ENCODE data around the gene MRO. TPM values are rescaled to one million over a fixed set of nuclear protein-coding genes. Genes with fewer than 3 reads are reported as not detected.
A peak's percentile ranks its signal among the peaks of the same experiment; 100 is the strongest.
"Not testable (repeated sequence)": the region's sequence is repeated elsewhere in the genome, so short reads cannot be mapped to it uniquely, and the experiment has no call there.

MRO gene
- polyA plus RNA-seq (2013, experiment 1 of 2): 0.50 TPM
- polyA plus RNA-seq (2013, experiment 2 of 2): 0.76 TPM

- WGBS: 10% methylated on average over 24 of the region's 24 CpGs
- Histone ChIP-seq H3K36me3 (ENCODE audit: insufficient read depth, low read length) (no peaks in the 10 kb centered on the region), H3K9ac (ENCODE audit: low read depth, low read length) (peak within 1 kb of the TSS; percentile 53; the same call in 1 of the 2 replicates), H3K27ac (ENCODE audit: low read depth, low read length) (no peak within 1 kb of the TSS; the same call in 1 of the 2 replicates), H3K4me3 (ENCODE audit: low read length) (peak within 1 kb of the TSS; percentile 50), H3K27me3 (ENCODE audit: insufficient read depth, low read length) (no peaks in the 10 kb centered on the region), H3K4me1 (ENCODE audit: insufficient read depth, low read length) (peaks cover 33% of the 10 kb centered on the region), H3K9me3 (ENCODE audit: insufficient read depth, low read depth, low read length) (no peaks in the 10 kb centered on the region)
These were observed at the start of gene MRO for GRCh38 chr18:50819728-50820378. Gene MRO (minus strand): TSS chr18:50820016. CDS start chr18:50809400, 10,616 bp downstream.

DNA sequence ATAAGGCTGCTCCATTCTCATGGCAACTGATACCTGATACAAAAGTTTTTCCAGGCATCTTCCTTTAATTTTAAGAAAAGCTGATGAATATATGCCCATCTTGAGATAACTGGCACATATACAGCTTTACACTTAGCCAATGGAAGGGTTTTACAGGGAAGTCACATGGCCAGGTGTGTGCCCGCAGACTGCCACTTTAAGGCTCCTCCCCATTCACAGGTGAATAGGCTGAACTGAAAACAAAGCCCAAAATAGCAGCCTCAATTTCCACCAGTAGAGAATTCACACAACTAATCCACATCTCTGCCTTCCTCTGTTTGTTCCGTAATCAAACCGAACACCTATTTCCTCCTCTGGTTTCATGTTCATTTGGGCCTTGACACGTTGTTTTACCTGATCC, 49.3 kb upstream of the MRO start:
- no peak overlapping the region for H3K9ac ChIP-seq (ENCODE audit: low read depth, low read length)
- no peaks in the 10 kb centered on the region for H3K27me3 ChIP-seq (ENCODE audit: insufficient read depth, low read length)
- H3K4me1 ChIP-seq (ENCODE audit: insufficient read depth, low read length): peaks cover 3% of the 10 kb centered on the region; the same call in 1 of the 2 replicates
- WGBS: 91% methylated on average over 4 of the region's 4 CpGs
- H3K9me3 ChIP-seq (ENCODE audit: insufficient read depth, low read depth, low read length): no peaks in the 10 kb centered on the region
- H3K4me3 ChIP-seq (ENCODE audit: low read length): no peak overlapping the region
- H3K27ac ChIP-seq (ENCODE audit: low read depth, low read length): no peak overlapping the region
- H3K36me3 ChIP-seq (ENCODE audit: insufficient read depth, low read length): no peaks in the 10 kb centered on the region

DNA sequence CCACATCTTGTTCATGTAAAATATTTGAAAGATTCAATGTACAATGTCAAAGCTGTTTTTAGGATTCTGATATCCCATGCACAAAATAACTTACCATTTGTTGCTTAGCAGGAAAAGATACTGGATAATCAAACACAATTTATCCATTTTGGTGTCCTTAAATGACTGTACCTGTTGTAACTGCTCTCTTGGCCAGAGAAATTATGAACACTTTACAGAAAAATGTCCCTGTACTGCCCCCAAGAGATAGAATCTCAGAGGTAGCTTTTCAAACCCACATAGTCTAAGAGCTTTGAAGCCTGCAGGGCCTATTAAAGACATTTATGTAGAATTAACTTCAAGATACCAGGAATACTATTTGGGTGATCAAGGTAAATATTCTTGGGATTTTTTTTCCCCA, 46.9 kb upstream of the MRO start:
- Histone ChIP-seq H3K27ac (ENCODE audit: low read depth, low read length) (no peak overlapping the region), H3K27me3 (ENCODE audit: insufficient read depth, low read length) (no peaks in the 10 kb centered on the region), H3K4me3 (ENCODE audit: low read length) (no peak overlapping the region), H3K9ac (ENCODE audit: low read depth, low read length) (no peak overlapping the region), H3K36me3 (ENCODE audit: insufficient read depth, low read length) (no peaks in the 10 kb centered on the region), H3K9me3 (ENCODE audit: insufficient read depth, low read depth, low read length) (no peaks in the 10 kb centered on the region), H3K4me1 (ENCODE audit: insufficient read depth, low read length) (peaks cover 3% of the 10 kb centered on the region; the same call in 1 of the 2 replicates)

DNA sequence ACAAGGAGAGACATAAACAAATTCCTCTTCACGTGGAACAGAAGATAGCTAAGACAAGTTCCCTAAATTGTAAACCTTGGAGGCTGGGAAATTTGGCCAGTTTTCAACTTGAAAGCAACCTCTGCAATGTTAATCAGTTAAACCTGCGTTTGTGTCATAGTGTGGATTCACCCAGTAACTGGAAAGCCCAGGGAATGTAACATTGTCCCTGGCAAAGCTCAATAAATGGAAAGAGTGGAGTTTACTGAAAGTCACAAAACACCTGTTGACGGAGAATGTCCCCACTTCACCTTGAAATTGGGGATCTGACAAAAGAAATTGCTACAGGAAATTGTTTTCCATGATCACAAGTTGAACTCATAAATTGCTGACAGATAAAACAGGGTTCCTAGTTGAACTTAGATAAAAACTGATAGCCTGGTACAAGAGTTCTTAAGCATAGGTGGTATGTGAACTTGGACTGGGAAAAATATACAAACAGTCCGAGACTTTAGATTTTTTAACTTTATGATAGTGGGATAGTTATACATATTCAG, 44.1 kb upstream of the MRO start:
- H3K4me1 ChIP-seq (ENCODE audit: insufficient read depth, low read length): no peaks in the 10 kb centered on the region

GRCh38 chr18:50862401-50862800, 42.6 kb upstream of the MRO start:
- Histone ChIP-seq H3K9ac (ENCODE audit: low read depth, low read length) (no peak overlapping the region), H3K36me3 (ENCODE audit: insufficient read depth, low read length) (no peaks in the 10 kb centered on the region)

More for the DNA sequence above, 44.1 kb upstream of the MRO start:
- Histone ChIP-seq H3K4me3 (ENCODE audit: low read length) (no peak overlapping the region), H3K9ac (ENCODE audit: low read depth, low read length) (no peak overlapping the region), H3K27me3 (ENCODE audit: insufficient read depth, low read length) (no peaks in the 10 kb centered on the region), H3K27ac (ENCODE audit: low read depth, low read length) (no peak overlapping the region), H3K9me3 (ENCODE audit: insufficient read depth, low read depth, low read length) (no peaks in the 10 kb centered on the region), H3K36me3 (ENCODE audit: insufficient read depth, low read length) (no peaks in the 10 kb centered on the region)
- WGBS: 89% methylated on average over 3 of the region's 4 CpGs

DNA sequence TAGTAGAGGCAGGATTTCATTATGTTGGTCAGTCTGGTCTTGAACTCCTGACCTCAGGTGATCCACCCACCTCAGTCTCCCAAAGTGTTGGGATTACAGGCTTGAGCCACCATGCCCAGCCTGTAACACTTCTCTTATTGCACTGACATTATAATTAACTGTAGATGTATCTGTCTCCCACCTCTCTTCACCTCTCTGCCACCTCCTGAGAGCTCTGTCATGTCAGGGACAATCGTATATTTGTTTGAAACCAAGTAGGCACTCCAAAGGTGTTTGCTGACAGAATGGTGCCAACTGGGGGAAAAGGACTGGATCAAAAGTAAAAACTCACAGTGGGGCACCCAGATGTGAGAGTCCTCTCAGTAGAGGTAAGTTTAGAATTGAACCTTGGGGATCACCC, 41.8 kb upstream of the MRO start:
- Histone ChIP-seq H3K4me1 (ENCODE audit: insufficient read depth, low read length) (no peaks in the 10 kb centered on the region), H3K9ac (ENCODE audit: low read depth, low read length) (no peak overlapping the region), H3K4me3 (ENCODE audit: low read length) (no peak overlapping the region), H3K27ac (ENCODE audit: low read depth, low read length) (no peak overlapping the region), H3K27me3 (ENCODE audit: insufficient read depth, low read length) (no peaks in the 10 kb centered on the region), H3K36me3 (ENCODE audit: insufficient read depth, low read length) (no peaks in the 10 kb centered on the region), H3K9me3 (ENCODE audit: insufficient read depth, low read depth, low read length) (no peaks in the 10 kb centered on the region)
- WGBS: 86% methylated on average over 1 of the region's 1 CpG

More at GRCh38 chr18:50862401-50862800, 42.6 kb upstream of the MRO start:
- Histone ChIP-seq H3K27me3 (ENCODE audit: insufficient read depth, low read length) (no peaks in the 10 kb centered on the region), H3K9me3 (ENCODE audit: insufficient read depth, low read depth, low read length) (no peaks in the 10 kb centered on the region), H3K27ac (ENCODE audit: low read depth, low read length) (no peak overlapping the region), H3K4me3 (ENCODE audit: low read length) (no peak overlapping the region), H3K4me1 (ENCODE audit: insufficient read depth, low read length) (no peaks in the 10 kb centered on the region)
- WGBS: 90% methylated on average over 2 of the region's 2 CpGs

DNA sequence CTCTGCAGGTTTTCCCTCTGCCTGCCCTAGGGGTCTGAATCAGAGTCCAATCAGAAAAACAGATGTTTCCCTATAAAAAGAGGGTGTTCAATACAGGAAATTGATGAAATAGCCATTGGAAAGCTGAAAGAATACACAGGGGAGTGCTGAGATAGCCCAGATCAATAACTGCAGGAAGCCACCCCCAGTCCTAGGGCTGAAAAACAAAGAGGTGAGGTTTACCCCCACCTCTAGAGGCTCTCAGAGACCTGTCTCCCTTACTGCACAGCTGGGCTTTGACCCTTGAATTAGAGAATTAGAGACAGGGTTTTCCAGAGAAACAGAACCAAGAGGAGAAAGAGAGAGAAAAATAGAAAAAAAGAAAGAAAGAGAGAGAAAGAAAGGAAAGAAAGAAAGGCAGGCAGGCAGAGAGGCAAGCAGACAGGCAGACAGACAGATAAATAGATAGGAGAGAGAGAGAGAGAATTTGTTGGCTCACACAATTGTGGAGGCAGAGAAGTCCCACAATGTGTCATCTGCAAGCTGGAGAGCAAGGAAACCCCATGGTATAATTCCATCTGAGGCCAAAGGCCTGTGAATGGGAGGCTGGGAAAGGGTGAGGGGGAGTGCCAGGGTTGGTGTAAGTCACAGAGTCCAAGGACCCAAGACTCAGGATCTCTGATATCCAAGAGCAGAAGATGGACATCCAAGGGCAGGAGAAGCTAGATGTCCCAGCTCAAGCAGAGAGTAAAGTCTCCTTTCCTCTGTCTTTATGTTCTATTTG, 40.2 kb upstream of the MRO start:
- Histone ChIP-seq H3K27me3 (ENCODE audit: insufficient read depth, low read length) (no peaks in the 10 kb centered on the region), H3K9me3 (ENCODE audit: insufficient read depth, low read depth, low read length) (no peaks in the 10 kb centered on the region), H3K4me3 (ENCODE audit: low read length) (no peak overlapping the region), H3K4me1 (ENCODE audit: insufficient read depth, low read length) (no peaks in the 10 kb centered on the region), H3K27ac (ENCODE audit: low read depth, low read length) (no peak overlapping the region), H3K9ac (ENCODE audit: low read depth, low read length) (no peak overlapping the region), H3K36me3 (ENCODE audit: insufficient read depth, low read length) (no peaks in the 10 kb centered on the region)

GRCh38 chr18:50857694-50858093, 37.9 kb upstream of the MRO start:
- Histone ChIP-seq H3K4me3 (ENCODE audit: low read length) (no peak overlapping the region), H3K27ac (ENCODE audit: low read depth, low read length) (no peak overlapping the region), H3K27me3 (ENCODE audit: insufficient read depth, low read length) (no peaks in the 10 kb centered on the region), H3K9me3 (ENCODE audit: insufficient read depth, low read depth, low read length) (no peaks in the 10 kb centered on the region), H3K36me3 (ENCODE audit: insufficient read depth, low read length) (no peaks in the 10 kb centered on the region), H3K9ac (ENCODE audit: low read depth, low read length) (no peak overlapping the region), H3K4me1 (ENCODE audit: insufficient read depth, low read length) (0 out of 2 replicates have a peak, but pooled peaks cover 4% of the 10 kb centered on the region)
- WGBS: 88% methylated on average over 3 of the region's 3 CpGs

GRCh38 chr18:50857166-50857565, 37.4 kb upstream of the MRO start:
- H3K4me3 ChIP-seq (ENCODE audit: low read length); H3K36me3 ChIP-seq (ENCODE audit: insufficient read depth, low read length); H3K27me3 ChIP-seq (ENCODE audit: insufficient read depth, low read length); H3K4me1 ChIP-seq (ENCODE audit: insufficient read depth, low read length); H3K27ac ChIP-seq (ENCODE audit: low read depth, low read length); H3K9me3 ChIP-seq (ENCODE audit: insufficient read depth, low read depth, low read length); H3K9ac ChIP-seq (ENCODE audit: low read depth, low read length): not testable (repeated sequence)
- WGBS: 78% methylated on average over 5 of the region's 5 CpGs

GRCh38 chr18:50855976-50856757, 36.4 kb upstream of the MRO start:
- Histone ChIP-seq H3K9ac (ENCODE audit: low read depth, low read length) (no peak overlapping the region), H3K27me3 (ENCODE audit: insufficient read depth, low read length) (no peaks in the 10 kb centered on the region)
- WGBS: 94% methylated on average over 13 of the region's 13 CpGs

GRCh38 chr18:50853863-50854271, 34.1 kb upstream of the MRO start:
- H3K4me3 ChIP-seq (ENCODE audit: low read length): no peak overlapping the region
- H3K4me1 ChIP-seq (ENCODE audit: insufficient read depth, low read length): 0 out of 2 replicates have a peak, but pooled peaks cover 4% of the 10 kb centered on the region
- H3K36me3 ChIP-seq (ENCODE audit: insufficient read depth, low read length): no peaks in the 10 kb centered on the region
- no peaks in the 10 kb centered on the region for H3K9me3 ChIP-seq (ENCODE audit: insufficient read depth, low read depth, low read length)
- WGBS: 82% methylated on average over 6 of the region's 6 CpGs
- H3K27me3 ChIP-seq (ENCODE audit: insufficient read depth, low read length): no peaks in the 10 kb centered on the region
- H3K27ac ChIP-seq (ENCODE audit: low read depth, low read length): no peak overlapping the region
- no peak overlapping the region for H3K9ac ChIP-seq (ENCODE audit: low read depth, low read length)

More at GRCh38 chr18:50855976-50856757, 36.4 kb upstream of the MRO start:
- Histone ChIP-seq H3K27ac (ENCODE audit: low read depth, low read length) (no peak overlapping the region), H3K36me3 (ENCODE audit: insufficient read depth, low read length) (no peaks in the 10 kb centered on the region), H3K9me3 (ENCODE audit: insufficient read depth, low read depth, low read length) (no peaks in the 10 kb centered on the region), H3K4me3 (ENCODE audit: low read length) (no peak overlapping the region), H3K4me1 (ENCODE audit: insufficient read depth, low read length) (0 out of 2 replicates have a peak, but pooled peaks cover 4% of the 10 kb centered on the region)
